Nephron progenitor cell (in vitro differentiated cells): ENCODE measurements around the gene CDKAL1.
A peak's percentile ranks its signal among the peaks of the same experiment; 100 is the strongest.

Source experiments
- DNase-seq: peaks from one replicate; pipeline ENCODE4 v3.0.0; 2021
- H3K27ac Mint-ChIP-seq: 2 replicates; pipeline ENCODE4 v1.8.0; 2021; ENCODE audit warnings: mild to moderate bottlenecking, moderate library complexity, mixed read lengths
- H3K27me3 Mint-ChIP-seq: 2 replicates; pipeline ENCODE4 v1.8.0; 2021; ENCODE audit warnings: mild to moderate bottlenecking, low read depth, mixed read lengths; ENCODE audit not compliant: poor library complexity
- H3K36me3 Mint-ChIP-seq: 2 replicates; pipeline ENCODE4 v1.8.0; 2021; ENCODE audit warnings: low read depth, mixed read lengths
- H3K4me1 Mint-ChIP-seq: 2 replicates; pipeline ENCODE4 v1.8.0; 2021; ENCODE audit warnings: mixed read lengths
- H3K4me3 Mint-ChIP-seq: 2 replicates; pipeline ENCODE4 v1.8.0; 2021; ENCODE audit warnings: mild to moderate bottlenecking, moderate library complexity, mixed read lengths
- H3K9me3 Mint-ChIP-seq: 2 replicates; pipeline ENCODE4 v1.8.0; 2021; ENCODE audit warnings: mild to moderate bottlenecking, moderate library complexity, mixed read lengths
- CTCF ChIP-seq: fragments of 200-600 bp; sonication (generic); IDR thresholded peaks from 2 replicates; pipeline ENCODE4 v1.5.0; 2021; ENCODE audit warnings: antibody characterized with exemption

CDKAL1 gene

GRCh38 chr6:21078497-21078896 is 544.2 kb downstream of the CDKAL1 start:
- Mint-ChIP-seq H3K27ac (no peak overlapping the region), H3K4me1 (no peaks in the 10 kb centered on the region), H3K4me3 (no peak overlapping the region), H3K9me3 (peaks cover 24% of the 10 kb centered on the region), H3K27me3 (no peaks in the 10 kb centered on the region), H3K36me3 (peaks cover 41% of the 10 kb centered on the region)
- TF ChIP-seq CTCF, result no peak
- DNase-seq, result no peak

GRCh38 chr6:21079468-21080048 is 545.3 kb downstream of the CDKAL1 start:
- no peak for TF ChIP-seq CTCF
- Mint-ChIP-seq H3K4me3 (no peak overlapping the region), H3K27ac (peak overlapping the region; percentile 7), H3K27me3 (no peaks in the 10 kb centered on the region), H3K9me3 (peaks cover 14% of the 10 kb centered on the region), H3K36me3 (peaks cover 35% of the 10 kb centered on the region), H3K4me1 (no peaks in the 10 kb centered on the region)
- DNase-seq, result no peak

- Mint-ChIP-seq H3K4me3 (no peak overlapping the region), H3K4me1 (no peaks in the 10 kb centered on the region), H3K27ac (peak overlapping the region; percentile 8), H3K27me3 (no peaks in the 10 kb centered on the region), H3K36me3 (peaks cover 34% of the 10 kb centered on the region), H3K9me3 (peaks cover 14% of the 10 kb centered on the region)
- no peak for DNase-seq
- no peak for TF ChIP-seq CTCF
Observed at GRCh38 chr6:21080221-21080620, 546.0 kb downstream of the CDKAL1 start.

DNA sequence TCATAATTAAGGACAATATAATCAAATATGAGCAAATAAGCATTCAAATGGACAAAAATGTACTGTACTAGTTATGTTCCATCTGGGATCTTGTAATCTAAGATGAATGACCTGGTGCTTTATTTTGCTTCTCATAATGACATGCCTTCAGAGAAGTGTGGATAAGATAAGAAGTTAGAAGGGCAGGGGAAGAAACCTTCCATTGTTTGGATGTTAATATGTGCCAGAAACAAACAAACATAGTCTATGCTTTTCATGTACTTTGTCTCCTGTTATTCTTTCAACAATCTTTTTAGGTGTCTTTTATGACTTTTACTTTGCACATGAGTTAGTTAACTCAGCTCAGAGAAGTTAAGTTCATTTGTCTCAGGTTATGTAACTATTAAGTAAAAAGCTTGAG is 547.8 kb downstream of the CDKAL1 start:
- Mint-ChIP-seq H3K36me3 (peaks cover 26% of the 10 kb centered on the region), H3K9me3 (peaks cover 10% of the 10 kb centered on the region), H3K27me3 (no peaks in the 10 kb centered on the region), H3K27ac (no peak overlapping the region), H3K4me1 (peaks cover 8% of the 10 kb centered on the region), H3K4me3 (no peak overlapping the region)
- DNase-seq, result no peak
- no peak for TF ChIP-seq CTCF

- Mint-ChIP-seq H3K27me3 (no peaks in the 10 kb centered on the region), H3K4me1 (peaks cover 9% of the 10 kb centered on the region), H3K36me3 (peaks cover 21% of the 10 kb centered on the region), H3K27ac (no peak overlapping the region), H3K9me3 (no peaks in the 10 kb centered on the region), H3K4me3 (no peak overlapping the region)
- TF ChIP-seq CTCF, result no peak
- DNase-seq, result no peak
Observed at GRCh38 chr6:21083708-21084107, 549.5 kb downstream of the CDKAL1 start.

GRCh38 chr6:21084656-21085055 is 550.4 kb downstream of the CDKAL1 start:
- no peak overlapping the region for H3K4me3 Mint-ChIP-seq
- H3K27ac Mint-ChIP-seq, result no peak overlapping the region
- TF ChIP-seq CTCF, result no peak
- DNase-seq, result no peak
- peaks cover 9% of the 10 kb centered on the region for H3K4me1 Mint-ChIP-seq
- peaks cover 21% of the 10 kb centered on the region for H3K36me3 Mint-ChIP-seq
- H3K27me3 Mint-ChIP-seq, result no peaks in the 10 kb centered on the region
- H3K9me3 Mint-ChIP-seq, result no peaks in the 10 kb centered on the region
